GM19035 (cell line): ENCODE measurements around the gene LDLRAD4.
"Not testable (repeated sequence)": the region's sequence is repeated elsewhere in the genome, so short reads cannot be mapped to it uniquely, and the experiment has no call there.

Experiments
- ATAC-seq: cut with Tn5 transposase; IDR thresholded peaks from one replicate; pipeline ENCODE4 v1.9.1; 2021; ENCODE audit not compliant: unreplicated experiment

LDLRAD4 gene

GRCh38 chr18:13477147-13477683 lies 258.7 kb downstream of the LDLRAD4 start:
- no peak for ATAC-seq

- ATAC-seq = no peak
Measured at GRCh38 chr18:13480571-13481255, 262.2 kb downstream of the LDLRAD4 start.

- ATAC-seq = no peak
Measured at GRCh38 chr18:13481331-13481730, 262.8 kb downstream of the LDLRAD4 start.

- peak; percentile 84 for ATAC-seq
Measured at GRCh38 chr18:13481820-13482617, 263.5 kb downstream of the LDLRAD4 start.

- ATAC-seq = no peak
Measured at GRCh38 chr18:13482618-13482945, 264.0 kb downstream of the LDLRAD4 start.

- no peak for ATAC-seq
Measured at GRCh38 chr18:13483316-13484270, 265.0 kb downstream of the LDLRAD4 start.

GRCh38 chr18:13485182-13485581 lies 266.6 kb downstream of the LDLRAD4 start:
- ATAC-seq = no peak

GRCh38 chr18:13485604-13486003 lies 267.0 kb downstream of the LDLRAD4 start:
- ATAC-seq = no peak

- ATAC-seq = no peak
Measured at GRCh38 chr18:13486284-13486683, 267.7 kb downstream of the LDLRAD4 start.

- ATAC-seq = no peak
Measured at GRCh38 chr18:13486686-13487085, 268.1 kb downstream of the LDLRAD4 start.

- no peak for ATAC-seq
Measured at GRCh38 chr18:13487237-13487636, 268.7 kb downstream of the LDLRAD4 start.

- no peak for ATAC-seq
Measured at GRCh38 chr18:13488281-13488929, 269.8 kb downstream of the LDLRAD4 start.

GRCh38 chr18:13489303-13489702 lies 270.7 kb downstream of the LDLRAD4 start:
- not testable (repeated sequence) for ATAC-seq

GRCh38 chr18:13491138-13491537 lies 272.6 kb downstream of the LDLRAD4 start:
- ATAC-seq = no peak

GRCh38 chr18:13492314-13492713 lies 273.8 kb downstream of the LDLRAD4 start:
- ATAC-seq = no peak

GRCh38 chr18:13493079-13493478 lies 274.5 kb downstream of the LDLRAD4 start:
- no peak for ATAC-seq

GRCh38 chr18:13493725-13494124 lies 275.2 kb downstream of the LDLRAD4 start:
- ATAC-seq = no peak

GRCh38 chr18:13494871-13495445 lies 276.4 kb downstream of the LDLRAD4 start:
- no peak for ATAC-seq

GRCh38 chr18:13495961-13496360 lies 277.4 kb downstream of the LDLRAD4 start:
- ATAC-seq = no peak

GRCh38 chr18:13496691-13497281 lies 278.2 kb downstream of the LDLRAD4 start:
- no peak for ATAC-seq
